ENCODE results near the gene PSMD13.
"Not testable (repeated sequence)": the region's sequence is repeated elsewhere in the genome, so short reads cannot be mapped to it uniquely, and the experiment has no call there.

Gene PSMD13

DNA sequence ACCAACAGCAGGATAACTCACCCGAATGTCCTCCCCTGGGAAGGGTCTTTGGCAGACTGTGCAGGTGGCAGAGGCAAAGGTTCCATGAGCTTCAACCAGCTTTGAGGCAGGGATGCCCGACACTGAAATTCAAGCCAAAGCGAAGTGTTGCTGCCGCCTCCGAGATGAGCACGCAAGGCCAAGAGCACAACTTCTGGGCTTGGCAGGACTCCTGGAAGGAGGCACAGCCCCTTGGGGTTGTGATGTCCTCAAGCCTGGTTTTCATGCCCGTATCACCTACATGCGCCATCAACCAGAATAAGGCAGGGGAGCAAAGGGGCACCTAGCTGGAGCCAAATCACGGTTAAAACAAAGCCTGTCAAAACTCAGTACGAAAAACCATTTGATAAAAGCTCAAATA lies 6.3 kb upstream of the PSMD13 start:
- no peak overlapping the region for H3K4me3 ChIP-seq (ENCODE audit: low read depth, low read length)
- no peak for DNase-seq (ENCODE audit: low read depth)
- no peak for TF ChIP-seq CTCF (IDR thresholded peaks at IDR 0.05; ENCODE audit: insufficient read depth, low read depth, low read length, missing control alignments)

- DNase-seq (ENCODE audit: low read depth) = no peak
- no peak for TF ChIP-seq CTCF (IDR thresholded peaks at IDR 0.05; ENCODE audit: insufficient read depth, low read depth, low read length, missing control alignments)
These were observed 3.8 kb upstream of the PSMD13 start for GRCh38 chr11:232783-233565.

DNA sequence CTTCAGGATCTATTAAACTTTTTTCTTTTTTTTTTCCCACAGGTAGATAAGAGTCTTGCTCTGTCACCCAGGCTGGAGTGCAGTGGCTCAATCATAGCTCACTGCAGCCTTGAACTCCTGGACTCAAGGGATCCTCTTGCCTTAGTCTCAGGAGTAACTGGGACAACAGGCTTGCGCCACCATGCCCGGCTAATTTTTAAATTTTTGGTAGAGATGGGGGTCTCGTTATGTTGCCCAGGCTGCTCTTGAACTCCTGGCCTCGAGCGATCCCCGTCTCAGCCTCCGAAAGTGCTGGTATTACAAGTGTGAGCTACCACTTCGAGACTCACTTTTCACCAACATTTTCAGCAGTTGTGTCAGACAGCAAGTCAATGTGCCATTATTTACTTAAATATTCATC lies 1.6 kb upstream of the PSMD13 start:
- no peak for TF ChIP-seq CTCF (IDR thresholded peaks at IDR 0.05; ENCODE audit: insufficient read depth, low read depth, low read length, missing control alignments)
- no peak for DNase-seq (ENCODE audit: low read depth)
- peak overlapping the region; percentile 74 for H3K4me3 ChIP-seq (ENCODE audit: low read depth, low read length)

More at GRCh38 chr11:232783-233565, 3.8 kb upstream of the PSMD13 start:
- no peak overlapping the region for H3K4me3 ChIP-seq (ENCODE audit: low read depth, low read length)

DNA sequence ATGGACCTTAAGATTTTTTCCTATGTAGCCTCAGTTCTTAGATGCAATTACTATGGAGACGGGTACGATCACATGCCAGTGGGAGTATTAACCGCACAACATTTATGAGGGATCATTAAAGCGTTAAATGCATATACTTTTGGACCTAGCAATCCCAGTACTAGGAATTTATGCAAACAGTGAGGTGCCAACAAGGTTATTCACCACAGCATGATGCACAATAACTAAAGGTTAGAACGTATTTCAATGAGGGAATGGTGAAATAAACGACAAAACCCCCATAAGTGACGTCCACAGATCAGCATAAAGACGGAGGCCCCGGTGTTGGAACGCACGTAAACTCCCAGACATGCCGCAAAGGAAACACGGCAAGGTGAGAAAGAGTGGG lies 1.2 kb upstream of the PSMD13 start:
- no peak for TF ChIP-seq CTCF (IDR thresholded peaks at IDR 0.05; ENCODE audit: insufficient read depth, low read depth, low read length, missing control alignments)
- DNase-seq (ENCODE audit: low read depth) = peak; percentile 51
- peak overlapping the region; percentile 74 for H3K4me3 ChIP-seq (ENCODE audit: low read depth, low read length)

DNA sequence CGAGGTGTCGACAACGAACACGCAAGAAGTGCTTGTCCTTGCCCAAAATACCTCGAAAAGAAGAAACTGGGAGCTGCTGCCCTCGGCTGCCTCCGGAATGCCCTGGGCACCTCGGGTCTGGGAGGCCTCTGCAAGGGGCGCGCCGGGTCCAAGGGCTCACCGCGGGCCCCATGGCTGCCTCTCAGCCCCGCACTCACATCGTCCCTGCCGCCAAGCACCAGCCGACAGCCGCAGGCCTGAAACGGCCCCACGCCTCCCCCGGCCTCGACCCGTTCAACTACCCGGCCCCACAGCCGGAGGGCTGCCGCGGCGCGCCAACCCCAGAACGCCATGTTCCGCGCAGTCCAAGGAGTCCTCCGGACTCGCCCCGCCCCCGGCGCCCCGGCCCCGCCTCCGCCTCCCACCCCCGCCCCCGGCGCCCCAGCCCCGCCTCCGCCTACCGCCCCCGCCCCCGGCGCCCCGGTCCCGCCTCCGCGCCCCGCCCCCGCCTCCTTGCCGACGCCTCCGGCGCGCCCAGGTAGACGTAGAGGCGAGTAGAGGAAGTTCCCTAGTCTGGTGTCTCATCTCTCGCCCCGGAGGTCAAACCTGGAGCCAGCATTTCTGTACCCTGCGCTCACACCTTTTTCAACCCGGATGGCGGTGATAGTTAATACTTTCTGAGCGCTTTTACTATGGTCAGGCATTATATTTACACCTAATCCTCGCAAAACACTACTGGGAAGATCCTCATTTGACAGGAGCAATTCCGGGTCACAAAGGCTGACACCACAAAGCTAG lies 591 bp upstream of the PSMD13 start, which contains the start of gene SIRT3:
Gene SIRT3, minus strand, starts transcription at position 346 of the 777 bp plus-strand sequence. Its CDS starts 14 bp downstream, at position 332.
- peak within 1 kb of the TSS; percentile 94 for H3K4me3 ChIP-seq (ENCODE audit: low read depth, low read length)
- DNase-seq (ENCODE audit: low read depth) = peak; percentile 94
- no peak for TF ChIP-seq CTCF (IDR thresholded peaks at IDR 0.05; ENCODE audit: insufficient read depth, low read depth, low read length, missing control alignments)

- H3K4me3 ChIP-seq (ENCODE audit: low read depth, low read length) = peak overlapping the region; percentile 94; the same call in 1 of the 2 replicates
- not testable (repeated sequence) for DNase-seq (ENCODE audit: low read depth)
These were observed 1.6 kb downstream of the PSMD13 start for GRCh38 chr11:238346-238745.

DNA sequence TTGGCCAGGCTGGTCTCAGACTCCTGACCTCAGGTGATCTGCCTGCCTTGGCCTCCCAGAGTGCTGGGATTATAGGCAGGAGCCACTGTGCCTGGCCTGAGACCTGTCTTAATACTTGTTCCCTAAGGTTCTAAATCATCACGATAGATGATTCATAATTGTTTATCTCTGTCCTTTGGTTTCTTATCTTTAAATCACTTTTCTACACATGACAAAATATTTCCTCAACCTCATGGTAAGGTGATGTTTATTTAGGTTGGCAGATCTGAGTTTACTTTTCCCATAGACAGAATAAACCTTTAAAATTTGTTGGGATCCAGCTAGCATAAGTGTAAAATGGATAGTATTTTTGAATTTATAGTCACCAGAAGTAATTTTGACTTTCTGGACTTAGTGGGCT lies 3.5 kb downstream of the PSMD13 start:
- DNase-seq (ENCODE audit: low read depth) = no peak
- no peak for TF ChIP-seq CTCF (IDR thresholded peaks at IDR 0.05; ENCODE audit: insufficient read depth, low read depth, low read length, missing control alignments)
- no peak overlapping the region for H3K4me3 ChIP-seq (ENCODE audit: low read depth, low read length)

All from GM12865 (cell line).